ENCODE results near the gene EFHC2. TPM values are rescaled to one million over a fixed set of nuclear protein-coding genes. Genes with fewer than 3 reads are reported as not detected.

Gene EFHC2
- total RNA-seq, 4 donors from 2014 or later, result 1.6 TPM; not detected in 2

DNA sequence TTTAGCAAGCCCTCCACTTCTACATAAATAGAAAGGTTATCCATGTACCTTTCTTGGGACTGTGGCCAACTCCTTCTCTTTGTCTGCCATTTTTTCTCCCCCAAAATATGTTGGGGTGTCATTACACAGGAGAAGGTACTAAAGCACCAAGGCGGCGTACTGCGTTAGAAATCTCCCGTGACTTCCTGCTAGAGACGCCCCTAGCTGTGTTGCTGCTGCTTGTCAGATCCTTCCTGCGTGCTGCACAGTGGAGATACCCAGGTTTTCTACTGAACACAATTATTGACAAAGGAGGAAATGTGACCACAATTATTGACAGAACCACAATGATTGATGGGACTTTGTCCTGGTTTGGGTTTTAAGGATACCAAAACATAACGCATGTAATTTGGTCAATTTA lies 97.7 kb downstream of the EFHC2 start:
- TF ChIP-seq CTCF (IDR thresholded peaks at IDR 0.05) (no peak), POLR2AphosphoS5 (IDR thresholded peaks at IDR 0.05) (no peak), EP300 (IDR thresholded peaks at IDR 0.05; ENCODE audit: low read depth) (no peak), POLR2A (IDR thresholded peaks at IDR 0.05) (no peak)

DNA sequence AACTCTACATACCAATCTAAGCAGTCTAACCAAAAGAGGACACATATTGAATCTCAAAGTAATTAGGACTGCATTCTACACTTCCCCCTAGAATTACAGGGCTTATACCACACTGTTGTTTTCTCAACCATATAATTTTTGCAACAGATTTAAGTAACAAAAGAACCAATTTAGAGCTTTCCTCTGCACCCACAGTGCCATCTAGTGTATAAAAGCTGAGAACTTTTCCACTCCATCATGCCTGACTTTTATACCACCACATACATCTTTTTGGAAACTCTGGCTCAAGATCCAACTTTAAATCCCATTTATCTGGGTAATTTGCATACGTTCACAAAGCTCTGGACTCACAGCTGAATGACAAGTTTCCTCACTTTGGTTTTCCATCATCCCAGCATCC lies 99.5 kb downstream of the EFHC2 start:
- intact Hi-C loops (cut with DNase I; ENCODE audit: low total_unique reads), result loop anchor here (5.0 kb wide), 1 partner anchor 287 kb away; no protein-coding TSS in a partner anchor
- 14 to 33% methylated on average over 1 of the region's 1 CpG for WGBS, 2 donors (ENCODE audit: low coverage in 1 of 2)
- TF ChIP-seq EP300 (IDR thresholded peaks at IDR 0.05; ENCODE audit: low read depth) (no peak), CTCF (IDR thresholded peaks at IDR 0.05) (peak; percentile 35 to 46 (median 38))

More for the DNA sequence above, 97.7 kb downstream of the EFHC2 start:
- Histone ChIP-seq H3K36me3 (no peaks in the 10 kb centered on the region), H3K4me1 (no peaks in the 10 kb centered on the region), H3K27me3 (no peaks in the 10 kb centered on the region), H3K27ac (no peak overlapping the region), H3K4me3 (no peak overlapping the region), H3K9me3 (no peaks in the 10 kb centered on the region)
- intact Hi-C loops (cut with DNase I; ENCODE audit: low total_unique reads), result no loop called here
- in situ Hi-C loops (cut with MboI; ENCODE audit: low pct_ligation_motif_present in 1 of 4, low pct_unique_long_range_greater_than_20kb in 1 of 4, low sequenced_read_pairs in 3 of 4), result no loop called here
- 82% methylated on average over 7 of the region's 7 CpGs; no CpG with 5 or more reads in 1 of the 2 donors for WGBS, 2 donors (ENCODE audit: low coverage in 1 of 2)
- DNase-seq, result no peak

DNA sequence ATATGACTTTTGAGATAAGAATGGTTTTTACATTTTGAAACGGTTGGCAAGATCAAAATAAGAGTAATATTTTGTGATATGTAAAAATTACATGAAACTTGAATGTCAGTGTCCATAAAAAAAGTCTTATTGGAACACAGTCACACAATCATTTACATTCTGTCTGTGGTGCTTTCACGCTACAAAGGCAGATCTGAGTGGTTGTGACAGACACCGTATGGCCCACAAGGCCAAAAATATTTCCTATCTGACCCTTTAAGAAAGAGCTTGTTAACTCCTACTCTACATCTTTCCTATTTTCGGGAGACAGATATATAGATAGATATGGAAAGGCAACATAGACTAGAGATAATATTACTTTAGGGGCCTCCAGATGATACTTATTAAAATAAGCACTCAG lies 101.9 kb downstream of the EFHC2 start:
- WGBS, 2 donors (ENCODE audit: low coverage in 1 of 2), result 72 to 73% methylated on average over 2 to 4 of the region's 4 CpGs
- H3K4me3 ChIP-seq, result no peak overlapping the region
- H3K27ac ChIP-seq, result no peak overlapping the region
- intact Hi-C loops (cut with DNase I; ENCODE audit: low total_unique reads) (loop anchor here (5.0 kb wide), 1 partner anchor 284 kb away; no protein-coding TSS in a partner anchor), in situ Hi-C loops (cut with MboI; ENCODE audit: low pct_ligation_motif_present in 1 of 4, low pct_unique_long_range_greater_than_20kb in 1 of 4, low sequenced_read_pairs in 3 of 4) (no loop called here)
- TF ChIP-seq EP300 (IDR thresholded peaks at IDR 0.05; ENCODE audit: low read depth), result no peak
- TF ChIP-seq CTCF (IDR thresholded peaks at IDR 0.05), result no peak
- no peak for TF ChIP-seq POLR2AphosphoS5 (IDR thresholded peaks at IDR 0.05)
- TF ChIP-seq POLR2A (IDR thresholded peaks at IDR 0.05), result no peak
- no peaks in the 10 kb centered on the region for H3K27me3 ChIP-seq
- no peaks in the 10 kb centered on the region for H3K9me3 ChIP-seq
- no peaks in the 10 kb centered on the region for H3K4me1 ChIP-seq
- no peak for DNase-seq
- no peaks in the 10 kb centered on the region for H3K36me3 ChIP-seq

More for the DNA sequence above, 99.5 kb downstream of the EFHC2 start:
- H3K4me3 ChIP-seq, result no peak overlapping the region
- no peak for DNase-seq
- no peak overlapping the region for H3K27ac ChIP-seq
- H3K27me3 ChIP-seq, result no peaks in the 10 kb centered on the region
- in situ Hi-C loops (cut with MboI; ENCODE audit: low pct_ligation_motif_present in 1 of 4, low pct_unique_long_range_greater_than_20kb in 1 of 4, low sequenced_read_pairs in 3 of 4), result no loop called here
- H3K9me3 ChIP-seq, result no peaks in the 10 kb centered on the region
- no peaks in the 10 kb centered on the region for H3K4me1 ChIP-seq
- no peaks in the 10 kb centered on the region for H3K36me3 ChIP-seq

GRCh38 chrX:44240036-44240435 lies 103.4 kb downstream of the EFHC2 start:
- no peak overlapping the region for H3K4me3 ChIP-seq
- DNase-seq, result no peak
- TF ChIP-seq EP300 (IDR thresholded peaks at IDR 0.05; ENCODE audit: low read depth) (no peak), POLR2A (IDR thresholded peaks at IDR 0.05) (no peak), CTCF (IDR thresholded peaks at IDR 0.05) (no peak), POLR2AphosphoS5 (IDR thresholded peaks at IDR 0.05) (no peak)
- 40 to 75% methylated on average over 1 of the region's 1 CpG for WGBS, 2 donors (ENCODE audit: low coverage in 1 of 2)
- no peaks in the 10 kb centered on the region for H3K4me1 ChIP-seq
- H3K36me3 ChIP-seq, result no peaks in the 10 kb centered on the region
- no peak overlapping the region for H3K27ac ChIP-seq
- in situ Hi-C loops (cut with MboI; ENCODE audit: low pct_ligation_motif_present in 1 of 4, low pct_unique_long_range_greater_than_20kb in 1 of 4, low sequenced_read_pairs in 3 of 4), result no loop called here
- intact Hi-C loops (cut with DNase I; ENCODE audit: low total_unique reads), result loop anchor here (5.0 kb wide), 1 partner anchor 283 kb away; no protein-coding TSS in a partner anchor
- no peaks in the 10 kb centered on the region for H3K9me3 ChIP-seq
- H3K27me3 ChIP-seq, result no peaks in the 10 kb centered on the region

Measured in transverse colon (tissue), 4 donors.